NCI-H187 (cell line): ENCODE results near the gene OR4F17.
"Not testable (repeated sequence)": the region's sequence is repeated elsewhere in the genome, so short reads cannot be mapped to it uniquely, and the experiment has no call there.

Experiments
- DNase-seq, 2 experiments: peaks; one replicate each; lab custom pipeline; 2025; lab: John Stamatoyannopoulos, UW

The OR4F17 gene

GRCh38 chr19:106804-107203 is at the start of gene OR4F17:
Gene OR4F17, plus strand, starts transcription at chr19:107104. Its CDS starts 3,575 bp downstream, at chr19:110679.
- DNase-seq = not testable (repeated sequence)

- DNase-seq = not testable (repeated sequence)
Measured at GRCh38 chr19:70793-71192, 36.1 kb upstream of the OR4F17 start.

GRCh38 chr19:82864-83263 is 24.0 kb upstream of the OR4F17 start:
- DNase-seq = not testable (repeated sequence)

GRCh38 chr19:83626-84025 is 23.3 kb upstream of the OR4F17 start:
- not testable (repeated sequence) for DNase-seq

- DNase-seq = not testable (repeated sequence)
Measured at GRCh38 chr19:90678-91077, 16.2 kb upstream of the OR4F17 start.

- not testable (repeated sequence) for DNase-seq
Measured at GRCh38 chr19:94794-95193, 12.1 kb upstream of the OR4F17 start.

- not testable (repeated sequence) for DNase-seq
Measured at GRCh38 chr19:97647-98046, 9.3 kb upstream of the OR4F17 start.

GRCh38 chr19:120443-121140 is 13.7 kb downstream of the OR4F17 start:
- DNase-seq = not testable (repeated sequence)
